B cell (primary cell): Measurements from ENCODE around the gene PITPNM3. TPM values are rescaled to one million over a fixed set of nuclear protein-coding genes. Genes with fewer than 3 reads are reported as not detected.

Source experiments
- ATAC-seq: fragments of 200-7000 bp; cut with Tn5 transposase; one replicate; pipeline ENCODE4 v1.10.0; 2021; ENCODE audit warnings: low read depth, mild to moderate bottlenecking, moderate number of reproducible peaks, moderate library complexity
- CTCF ChIA-PET: fragments of 350-600 bp; sonication (Branson Sonifier 250); formaldehyde crosslinking; loops from one replicate; lab custom pipeline; 2021; ENCODE audit warnings: antibody characterized with exemption, inconsistent platforms; lab: Charles Lee
- POLR2A ChIA-PET: fragments of 350-600 bp; sonication (Branson Sonifier 250); formaldehyde crosslinking; loops from one replicate; lab custom pipeline; 2021; ENCODE audit warnings: antibody characterized with exemption; lab: Charles Lee
- DNase-seq: peaks from one replicate; pipeline ENCODE4 v3.0.0; 2013
- H2AFZ ChIP-seq: 2 replicates; pipeline ENCODE4 v1.6.1; 2012; ENCODE audit warnings: mild to moderate bottlenecking, low read depth, low read length; ENCODE audit not compliant: insufficient read depth, poor library complexity, severe bottlenecking
- H3K27ac ChIP-seq, 2 donors: 1 replicate in 1 of 2; 2 replicates in 1 of 2; pipeline ENCODE4 v1.5.1; 2012 to 2013; ENCODE audit warnings: low read length in 2 of 2, mild to moderate bottlenecking in 2 of 2, moderate library complexity in 1 of 2
- H3K27me3 ChIP-seq, 4 experiments: fragments of 200-600 bp in 1 of 4; sonication (generic) in 1 of 4; replicated peaks in 1 of 4; 1 replicate in 2 of 4; 2 replicates in 2 of 4; pipeline versions ENCODE4 v1.6.1 to v1.7.0; 2013 to 2016; ENCODE audit warnings: low read length in 3 of 4, mild to moderate bottlenecking in 2 of 4, mixed read lengths in 1 of 4, moderate library complexity in 1 of 4; ENCODE audit not compliant: insufficient read depth in 4 of 4, control insufficient read depth in 3 of 4; ENCODE audit errors: control extremely low read depth in 1 of 4
- H3K36me3 ChIP-seq, 2 experiments: replicated peaks in 1 of 2; 1 replicate in 1 of 2; 2 replicates in 1 of 2; pipeline versions ENCODE4 v1.6.1 to v1.7.1; 2013; ENCODE audit warnings: low read length in 1 of 2; ENCODE audit not compliant: insufficient read depth in 2 of 2, control insufficient read depth in 1 of 2; ENCODE audit errors: control extremely low read depth in 1 of 2, extremely low read depth in 1 of 2
- H3K4me1 ChIP-seq, 2 donors: fragments of 200-600 bp in 1 of 2; sonication (generic) in 1 of 2; 1 replicate in 1 of 2; 2 replicates in 1 of 2; pipeline versions ENCODE4 v1.5.1 to v1.6.1; 2013 to 2017; ENCODE audit warnings: low read length in 2 of 2; ENCODE audit not compliant: control insufficient read depth in 2 of 2, insufficient read depth in 2 of 2
- H3K4me2 ChIP-seq: replicated peaks from 2 replicates; pipeline ENCODE3; 2012; ENCODE audit warnings: mild to moderate bottlenecking, low read depth, low read length; ENCODE audit not compliant: poor library complexity, severe bottlenecking
- H3K4me3 ChIP-seq, 5 experiments: fragments of 200-600 bp in 1 of 5; sonication (generic) in 1 of 5; 1 replicate in 3 of 5; 2 replicates in 2 of 5; pipeline versions ENCODE4 v1.5.1 to v1.7.0; 2011 to 2016; ENCODE audit warnings: low read length in 4 of 5, mild to moderate bottlenecking in 4 of 5, low read depth in 2 of 5, control low read depth in 1 of 5, moderate library complexity in 1 of 5; ENCODE audit not compliant: insufficient read depth in 1 of 5; ENCODE audit errors: control extremely low read depth in 1 of 5, extremely low read depth in 1 of 5
- H3K79me2 ChIP-seq: fragments of 200-600 bp; sonication (generic); one replicate; pipeline ENCODE4 v1.6.0; 2016; ENCODE audit warnings: low read length; ENCODE audit not compliant: control insufficient read depth, insufficient read depth
- H3K9ac ChIP-seq: fragments of 200-600 bp; sonication (generic); 2 replicates; pipeline ENCODE4 v1.6.1; 2017; ENCODE audit warnings: mild to moderate bottlenecking, low read length, moderate library complexity
- H3K9me3 ChIP-seq, 3 donors: one replicate each; pipeline versions ENCODE4 v1.6.1 to v1.7.1; 2013; ENCODE audit warnings: low read length in 2 of 3; ENCODE audit not compliant: control insufficient read depth in 2 of 3, insufficient read depth in 1 of 3; ENCODE audit errors: control extremely low read depth in 1 of 3
- H4K20me1 ChIP-seq: 2 replicates; pipeline ENCODE4 v1.6.0; 2012; ENCODE audit warnings: mild to moderate bottlenecking, low read length; ENCODE audit not compliant: insufficient read depth, control insufficient read depth, poor library complexity, severe bottlenecking
- H3K27ac Mint-ChIP-seq: one replicate; pipeline ENCODE4 v1.8.0; 2021; ENCODE audit warnings: mixed read lengths
- H3K27me3 Mint-ChIP-seq: one replicate; pipeline ENCODE4 v1.8.0; 2021; ENCODE audit warnings: mixed read lengths
- H3K4me1 Mint-ChIP-seq: one replicate; pipeline ENCODE4 v1.8.0; 2021; ENCODE audit warnings: mixed read lengths
- H3K4me3 Mint-ChIP-seq: one replicate; pipeline ENCODE4 v1.8.0; 2021; ENCODE audit warnings: mixed read lengths
- H3K9me3 Mint-ChIP-seq: one replicate; pipeline ENCODE4 v1.8.0; 2022; ENCODE audit warnings: mixed read lengths; ENCODE audit not compliant: insufficient read depth
- EZH2 ChIP-seq: IDR thresholded peaks from 2 replicates; pipeline ENCODE4 v1.6.1; 2012; ENCODE audit warnings: borderline replicate concordance, low read depth, mild to moderate bottlenecking, moderate library complexity, low read length; ENCODE audit not compliant: insufficient read depth, poor library complexity, severe bottlenecking
- WGBS: methylation state at CpG from one replicate; pipeline ENCODE4 v1.1.5; 2013; ENCODE audit warnings: missing lambda C conversion rate; ENCODE audit not compliant: insufficient coverage; 5-methylcytosine and 5-hydroxymethylcytosine counted together
- intact Hi-C: fragments of 100-400 bp; cut with micrococcal nuclease; formaldehyde crosslinking; loops from one replicate; pipeline ENCODE4 v1.10.0; 2022
- polyA plus RNA-seq: library from polyadenylated mRNA; depleted of rRNA; stranded (reverse); fragments of >200 nt; gene quantifications from 2 replicates; pipeline ENCODE4 v1.2.3, GENCODE V29; 2012
- total RNA-seq, 2 donors: library from RNA; stranded (reverse); fragments of 120-200 nt in 1 of 2; gene quantifications; 1 replicate in 1 of 2; 2 replicates in 1 of 2; pipeline versions ENCODE4 v1.2.3 to v1.2.4, GENCODE V29; 2013 to 2022
- TF ChIP-seq, protein P1 (sequence below): fragments of 200-600 bp; IDR thresholded peaks from one replicate; pipeline ENCODE4 v1.8.0; 2022; ENCODE audit warnings: antibody characterized with exemption, mild to moderate bottlenecking

Gene PITPNM3
- total and polyA plus RNA-seq, 2 donors (not counting 1 experiment from before 2014, with no cell fraction given), result 0.31 to 0.49 TPM

DNA sequence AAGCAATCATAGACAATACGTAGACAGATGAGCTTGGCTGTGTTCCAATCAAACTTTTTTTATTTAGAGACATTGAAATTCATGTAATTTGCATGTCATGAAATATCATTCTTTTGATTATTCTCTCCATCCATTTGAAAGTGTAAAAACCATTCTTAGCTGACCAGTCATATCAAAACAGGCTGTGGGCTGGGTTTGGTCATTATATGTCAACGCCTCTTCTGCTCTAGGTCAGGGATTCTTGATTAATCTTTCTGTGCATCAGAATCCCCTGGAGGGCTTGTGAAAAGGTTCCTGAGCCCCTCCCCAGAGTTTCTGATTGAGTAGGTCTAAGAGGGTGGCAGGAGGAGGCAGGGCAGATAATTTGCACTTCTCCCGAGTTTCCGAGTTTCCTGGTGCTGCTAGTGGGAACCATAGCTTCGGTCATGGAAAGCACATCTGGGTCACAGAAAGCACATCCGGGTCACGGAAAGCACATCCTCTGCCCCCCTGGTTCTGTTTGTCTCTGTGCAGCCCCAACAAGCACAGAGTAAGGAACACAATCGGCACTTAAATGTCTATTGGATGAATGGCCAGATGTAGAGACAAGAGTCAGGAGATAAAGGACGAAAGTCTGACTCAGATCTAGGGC, 95.7 kb downstream of the PITPNM3 start:
- Histone ChIP-seq H3K27ac (no peak overlapping the region), H3K4me3 (no peak overlapping the region), H3K79me2 (no peaks in the 10 kb centered on the region), H3K4me1 (no peaks in the 10 kb centered on the region), H3K9me3 (no peaks in the 10 kb centered on the region), H3K4me2 (no peak overlapping the region), H2AFZ (no peak overlapping the region), H3K9ac (no peak overlapping the region), H3K36me3 (no peaks in the 10 kb centered on the region), H4K20me1 (no peaks in the 10 kb centered on the region), H3K27me3 (no peaks in the 10 kb centered on the region)
- Mint-ChIP-seq H3K27ac (no peak overlapping the region), H3K4me3 (no peak overlapping the region), H3K4me1 (peaks cover 8% of the 10 kb centered on the region), H3K9me3 (no peaks in the 10 kb centered on the region), H3K27me3 (peaks cover 9% of the 10 kb centered on the region)
- WGBS, result 79% methylated on average over 7 of the region's 9 CpGs
- ATAC-seq (no peak), DNase-seq (no peak)
- intact Hi-C loops, result no loop called here
- TF ChIP-seq, protein P1, sequence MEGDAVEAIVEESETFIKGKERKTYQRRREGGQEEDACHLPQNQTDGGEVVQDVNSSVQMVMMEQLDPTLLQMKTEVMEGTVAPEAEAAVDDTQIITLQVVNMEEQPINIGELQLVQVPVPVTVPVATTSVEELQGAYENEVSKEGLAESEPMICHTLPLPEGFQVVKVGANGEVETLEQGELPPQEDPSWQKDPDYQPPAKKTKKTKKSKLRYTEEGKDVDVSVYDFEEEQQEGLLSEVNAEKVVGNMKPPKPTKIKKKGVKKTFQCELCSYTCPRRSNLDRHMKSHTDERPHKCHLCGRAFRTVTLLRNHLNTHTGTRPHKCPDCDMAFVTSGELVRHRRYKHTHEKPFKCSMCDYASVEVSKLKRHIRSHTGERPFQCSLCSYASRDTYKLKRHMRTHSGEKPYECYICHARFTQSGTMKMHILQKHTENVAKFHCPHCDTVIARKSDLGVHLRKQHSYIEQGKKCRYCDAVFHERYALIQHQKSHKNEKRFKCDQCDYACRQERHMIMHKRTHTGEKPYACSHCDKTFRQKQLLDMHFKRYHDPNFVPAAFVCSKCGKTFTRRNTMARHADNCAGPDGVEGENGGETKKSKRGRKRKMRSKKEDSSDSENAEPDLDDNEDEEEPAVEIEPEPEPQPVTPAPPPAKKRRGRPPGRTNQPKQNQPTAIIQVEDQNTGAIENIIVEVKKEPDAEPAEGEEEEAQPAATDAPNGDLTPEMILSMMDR, result no peak
- TF ChIP-seq EZH2, result no peak
- POLR2A ChIA-PET, result no interaction called here
- CTCF ChIA-PET, result interaction anchor here (0.6 to 0.8 kb wide), 2 partner anchors 13 to 37 kb away, joined by 3 read pairs; no protein-coding TSS in a partner anchor

GRCh38 chr17:6458460-6458950, 97.8 kb downstream of the PITPNM3 start:
- H3K4me3 ChIP-seq, result no peak overlapping the region
- H3K36me3 ChIP-seq, result no peaks in the 10 kb centered on the region
- no peak overlapping the region for H3K27ac ChIP-seq
- H3K9ac ChIP-seq, result no peak overlapping the region
- WGBS, result 93% methylated on average over 14 of the region's 14 CpGs
- Mint-ChIP-seq H3K4me1 (peaks cover 19% of the 10 kb centered on the region), H3K27me3 (peaks cover 9% of the 10 kb centered on the region), H3K9me3 (no peaks in the 10 kb centered on the region), H3K27ac (no peak overlapping the region), H3K4me3 (no peak overlapping the region)
- H3K4me1 ChIP-seq, result peaks cover 6 to 10% of the 10 kb centered on the region in 2 donors
- ATAC-seq (no peak), DNase-seq (no peak)
- no peaks in the 10 kb centered on the region for H3K79me2 ChIP-seq
- POLR2A ChIA-PET, result no interaction called here
- no peak for TF ChIP-seq EZH2
- TF ChIP-seq, protein P1, result no peak
- H4K20me1 ChIP-seq, result no peaks in the 10 kb centered on the region
- peaks cover 0 to 8% (median 0%) of the 10 kb centered on the region in 3 donors for H3K9me3 ChIP-seq
- H3K27me3 ChIP-seq, result no peaks in the 10 kb centered on the region
- CTCF ChIA-PET, result interaction anchor here (1.0 kb wide), 1 partner anchor 23 kb away, joined by 3 read pairs; the partner anchor contains the start of gene AIPL1
- no peak overlapping the region for H2AFZ ChIP-seq
- intact Hi-C loops, result no loop called here
- no peak overlapping the region for H3K4me2 ChIP-seq
